H1 (cell line): Measurements from ENCODE around the gene MYO5A. TPM values are rescaled to one million over a fixed set of nuclear protein-coding genes. Genes with fewer than 3 reads are reported as not detected.

Source experiments
- CTCF ChIA-PET: fragments of 300-600 bp; sonication (Branson Sonifier 250); formaldehyde crosslinking; loops from one replicate; lab custom pipeline; 2021; ENCODE audit not compliant: partially characterized antibody; lab: Charles Lee
- POLR2A ChIA-PET: fragments of 300-600 bp; sonication (Branson Sonifier 250); formaldehyde crosslinking; loops from one replicate; lab custom pipeline; 2021; ENCODE audit warnings: inconsistent platforms; ENCODE audit not compliant: partially characterized antibody; lab: Charles Lee
- DNase-seq, 2 experiments: peaks; one replicate each; pipeline versions ENCODE4 v3.0.0 to v3.0.0-alpha.2; 2010 to 2022; ENCODE audit warnings: low spot score in 2 of 2, low read depth in 1 of 2, mixed read lengths in 1 of 2
- FAIRE-seq: peaks from 2 replicates; lab custom pipeline; 2011; peaks lifted over from hg19 to GRCh38; lab: Jason Lieb, UNC
- H2AFZ ChIP-seq: 2 replicates; pipeline ENCODE4 v1.8.1; 2012; ENCODE audit warnings: low read length, inconsistent platforms
- H2AK5ac ChIP-seq: 2 replicates; pipeline ENCODE4 v1.6.1; 2013; ENCODE audit warnings: low read depth, low read length
- H2BK120ac ChIP-seq: replicated peaks from 2 replicates; pipeline ENCODE3; 2013; ENCODE audit warnings: low read depth, low read length, inconsistent platforms
- H2BK12ac ChIP-seq: 2 replicates; pipeline ENCODE4 v1.6.1; 2013; ENCODE audit warnings: low read depth, low read length
- H2BK15ac ChIP-seq: 2 replicates; pipeline ENCODE4 v1.6.1; 2013; ENCODE audit warnings: low read length
- H2BK20ac ChIP-seq: 2 replicates; pipeline ENCODE4 v1.6.1; 2013; ENCODE audit warnings: low read length
- H2BK5ac ChIP-seq: 2 replicates; pipeline ENCODE4 v1.6.1; 2013; ENCODE audit warnings: low read depth, low read length
- H3K14ac ChIP-seq: 2 replicates; pipeline ENCODE4 v1.6.1; 2013; ENCODE audit warnings: inconsistent platforms; ENCODE audit not compliant: insufficient read length
- H3K18ac ChIP-seq: 2 replicates; pipeline ENCODE4 v1.6.1; 2013; ENCODE audit warnings: low read length; ENCODE audit errors: extremely low read depth
- H3K23ac ChIP-seq: 2 replicates; pipeline ENCODE4 v1.6.1; 2013; ENCODE audit warnings: inconsistent platforms; ENCODE audit not compliant: insufficient read length
- H3K23me2 ChIP-seq: 2 replicates; pipeline ENCODE4 v1.6.1; 2013; ENCODE audit warnings: low read depth, low read length
- H3K27ac ChIP-seq: 2 replicates; pipeline ENCODE4 v1.6.1; 2011; ENCODE audit warnings: low read depth, low read length, inconsistent platforms
- H3K27me3 ChIP-seq, 4 experiments: replicated peaks in 1 of 4; 1 replicate in 1 of 4; 2 replicates in 3 of 4; pipeline versions ENCODE4 v1.6.1 to v1.8.1; 2011 to 2013; ENCODE audit warnings: low read length in 3 of 4, mild to moderate bottlenecking in 3 of 4, inconsistent platforms in 2 of 4, mixed read lengths in 2 of 4, moderate library complexity in 1 of 4; ENCODE audit not compliant: control insufficient read depth in 3 of 4, insufficient read depth in 3 of 4; ENCODE audit errors: extremely low read depth in 1 of 4
- H3K36me3 ChIP-seq, 4 experiments: 2 replicates each; pipeline versions ENCODE4 v1.6.1 to v1.8.1; 2011 to 2013; ENCODE audit warnings: mild to moderate bottlenecking in 4 of 4, low read length in 3 of 4, moderate library complexity in 2 of 4, control low read depth in 1 of 4, inconsistent platforms in 1 of 4; ENCODE audit not compliant: insufficient read depth in 4 of 4, control insufficient read depth in 2 of 4
- H3K4ac ChIP-seq: replicated peaks from 2 replicates; pipeline ENCODE3; 2013; ENCODE audit warnings: low read length, low read depth, mixed read lengths, inconsistent platforms; ENCODE audit not compliant: insufficient read length
- H3K4me1 ChIP-seq, 4 experiments: replicated peaks in 1 of 4; 1 replicate in 1 of 4; 2 replicates in 3 of 4; pipeline versions ENCODE4 v1.6.1 to v1.8.1; 2011 to 2013; ENCODE audit warnings: low read length in 3 of 4, inconsistent platforms in 2 of 4, mixed read lengths in 1 of 4; ENCODE audit not compliant: insufficient read depth in 4 of 4, control insufficient read depth in 3 of 4
- H3K4me2 ChIP-seq, 2 experiments: 2 replicates each; pipeline versions ENCODE4 v1.6.1 to v1.8.1; 2011 to 2013; ENCODE audit warnings: low read depth in 2 of 2, low read length in 2 of 2, control low read depth in 1 of 2, inconsistent platforms in 1 of 2, mild to moderate bottlenecking in 1 of 2; ENCODE audit not compliant: insufficient read depth in 1 of 2
- H3K4me3 ChIP-seq, 4 experiments: fragments of 200-600, 300-600 bp in 1 of 4; sonication (generic), shearing (Covaris generic), sonication (Bioruptor Twin) in 1 of 4; 2 replicates each; pipeline versions ENCODE4 v1.5.1 to v1.8.1; 2011 to 2016; ENCODE audit warnings: low read length in 4 of 4, low read depth in 3 of 4, control low read depth in 2 of 4, inconsistent platforms in 2 of 4, mild to moderate bottlenecking in 2 of 4, mixed read lengths in 1 of 4, moderate library complexity in 1 of 4; ENCODE audit not compliant: insufficient read depth in 2 of 4; ENCODE audit errors: extremely low read depth in 1 of 4
- H3K56ac ChIP-seq: replicated peaks from 2 replicates; pipeline ENCODE3; 2013; ENCODE audit warnings: low read depth, mild to moderate bottlenecking, mixed read lengths, low read length, inconsistent platforms; ENCODE audit not compliant: insufficient read length
- H3K79me1 ChIP-seq: 2 replicates; pipeline ENCODE4 v1.6.1; 2013; ENCODE audit warnings: low read depth, low read length, control low read depth
- H3K79me2 ChIP-seq, 2 experiments: 2 replicates each; pipeline versions ENCODE4 v1.6.1 to v1.8.1; 2012 to 2013; ENCODE audit warnings: low read length in 2 of 2, mild to moderate bottlenecking in 2 of 2, inconsistent platforms in 1 of 2; ENCODE audit not compliant: insufficient read depth in 2 of 2, control insufficient read depth in 1 of 2
- H3K9ac ChIP-seq, 4 experiments: replicated peaks in 1 of 4; 1 replicate in 1 of 4; 2 replicates in 3 of 4; pipeline versions ENCODE4 v1.6.1 to v1.8.1; 2011 to 2013; ENCODE audit warnings: low read depth in 3 of 4, low read length in 3 of 4, control low read depth in 2 of 4, mild to moderate bottlenecking in 2 of 4, moderate library complexity in 2 of 4, inconsistent platforms in 1 of 4; ENCODE audit errors: extremely low read depth in 1 of 4
- H3K9me3 ChIP-seq, 2 experiments: 2 replicates each; pipeline versions ENCODE4 v1.6.1 to v1.8.1; 2012 to 2013; ENCODE audit warnings: mild to moderate bottlenecking in 2 of 2, moderate library complexity in 2 of 2, control low read depth in 1 of 2, inconsistent platforms in 1 of 2, low read depth in 1 of 2, low read length in 1 of 2, mixed read lengths in 1 of 2; ENCODE audit not compliant: insufficient read depth in 2 of 2
- H4K20me1 ChIP-seq, 2 experiments: replicated peaks in 1 of 2; 2 replicates each; pipeline versions ENCODE3 to v1.8.1; 2011 to 2013; ENCODE audit warnings: inconsistent platforms in 2 of 2, low read length in 2 of 2, mild to moderate bottlenecking in 1 of 2; ENCODE audit not compliant: insufficient read depth in 2 of 2, control insufficient read depth in 1 of 2
- H4K5ac ChIP-seq: 2 replicates; pipeline ENCODE4 v1.6.1; 2013; ENCODE audit warnings: low read length, low read depth, mixed read lengths, inconsistent platforms; ENCODE audit not compliant: insufficient read length
- H4K8ac ChIP-seq: 2 replicates; pipeline ENCODE4 v1.8.0; 2013; ENCODE audit warnings: mild to moderate bottlenecking, moderate library complexity, low read length, inconsistent platforms; ENCODE audit not compliant: insufficient read depth; ENCODE audit errors: extremely low read depth
- H4K91ac ChIP-seq: replicated peaks from 2 replicates; pipeline ENCODE3; 2013; ENCODE audit warnings: low read length, mixed read lengths, inconsistent platforms; ENCODE audit not compliant: insufficient read length
- ASH2L ChIP-seq: fragments of 200-600, 300-600 bp; sonication (generic); IDR thresholded peaks from one replicate; pipeline ENCODE4 v1.7.1; 2017; ENCODE audit warnings: low read length
- CHD1 ChIP-seq: IDR thresholded peaks from 2 replicates; pipeline ENCODE4 v1.6.1; 2012; ENCODE audit warnings: low read depth, low read length, improper control_type of control experiment
- EGR1 ChIP-seq: IDR thresholded peaks from 2 replicates; pipeline ENCODE4 v1.6.1; 2011; ENCODE audit warnings: low read depth, low read length, borderline replicate concordance
- GTF2F1 ChIP-seq: IDR thresholded peaks from 2 replicates; pipeline ENCODE4 v1.6.1; 2012; ENCODE audit warnings: low read depth, low read length, improper control_type of control experiment, borderline replicate concordance
- HDAC6 ChIP-seq: IDR thresholded peaks from one replicate; pipeline ENCODE4 v1.7.1; 2012; ENCODE audit warnings: low read depth, mild to moderate bottlenecking, inconsistent platforms, low read length, moderate library complexity
- SP1 ChIP-seq: IDR thresholded peaks from 2 replicates; pipeline ENCODE4 v1.6.1; 2011; ENCODE audit warnings: low read depth, low read length
- SP2 ChIP-seq: IDR thresholded peaks from 2 replicates; pipeline ENCODE4 v1.6.1; 2012; ENCODE audit warnings: mild to moderate bottlenecking, low read length, inconsistent platforms
- SP4 ChIP-seq: IDR thresholded peaks from 2 replicates; pipeline ENCODE4 v1.6.1; 2012; ENCODE audit warnings: low read length, inconsistent platforms
- TEAD4 ChIP-seq: IDR thresholded peaks from 2 replicates; pipeline ENCODE4 v1.6.1; 2012; ENCODE audit warnings: low read depth, low read length, inconsistent platforms, mixed read lengths
- USF2 ChIP-seq: IDR thresholded peaks from 2 replicates; pipeline ENCODE4 v1.6.1; 2011; ENCODE audit warnings: low read length, improper control_type of control experiment
- WGBS, 2 experiments: shearing (Covaris generic) in 1 of 2; methylation state at CpG; one replicate each; pipeline versions ENCODE4 v1.1.6 to v1.1.7; 2013 to 2015; ENCODE audit warnings: low lambda C conversion rate in 2 of 2, mixed read lengths in 2 of 2, inconsistent platforms in 1 of 2, low coverage in 1 of 2, missing lambda C conversion rate in 1 of 2; ENCODE audit not compliant: insufficient replicate concordance in 2 of 2, insufficient coverage in 1 of 2, insufficient read length in 1 of 2; ENCODE audit errors: extremely low coverage in 1 of 2, missing lambda C conversion rate in 1 of 2; 5-methylcytosine and 5-hydroxymethylcytosine counted together
- polyA plus RNA-seq, 7 experiments: library from polyadenylated mRNA; depleted of rRNA in 3 of 7; stranded (reverse) in 5 of 7; unstranded in 2 of 7; fragments of >200 nt in 5 of 7; fragments of 200-250 nt in 2 of 7; gene quantifications; 1 replicate in 5 of 7; 2 replicates in 1 of 7; 4 replicates in 1 of 7; pipeline versions ENCODE4 v1.2.1 to v1.2.3, GENCODE V29; 2011 to 2013; ENCODE audit warnings: missing spikeins in 2 of 7, mixed read lengths in 2 of 7
- total RNA-seq: library from RNA; stranded (reverse); fragmentation: NEBNext Ultra II Directional; extraction: Animal tissue kit (Norgen Biotek cat#: 25700); gene quantifications from 2 replicates; pipeline ENCODE4 v1.2.1, GENCODE V29; 2021

The MYO5A gene
- total and polyA plus RNA-seq, 2 of the 8 experiments (the other 6 are each of a cell fraction or from before 2014, with no cell fraction given), result 11.4 to 24.7 TPM

DNA sequence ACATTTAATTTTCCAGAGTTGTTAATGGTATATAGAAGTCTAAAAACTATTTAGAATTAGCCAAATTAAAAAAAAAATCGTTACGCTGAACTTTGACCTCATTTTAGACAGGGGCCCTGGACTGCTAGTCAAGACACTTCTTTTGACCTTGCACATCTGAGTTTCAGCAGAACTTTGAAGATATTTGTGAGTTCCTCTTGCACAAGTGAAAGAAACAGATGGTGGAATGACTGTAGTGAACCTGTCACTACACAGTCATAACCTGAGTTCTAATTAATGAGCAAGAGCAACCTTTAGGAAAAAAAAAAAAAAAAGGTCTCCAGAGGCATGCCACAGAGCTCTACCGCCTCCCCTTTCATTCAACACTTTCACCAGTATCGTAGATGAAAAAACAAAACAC is 238.4 kb downstream of the MYO5A start:
- H4K20me1 ChIP-seq, result peaks cover 0 to 2% of the 10 kb centered on the region in 2 experiments
- H3K4me2 ChIP-seq, result no peak overlapping the region
- no peak overlapping the region for H3K4ac ChIP-seq
- WGBS, 2 experiments, result 64% methylated on average over 4 of the region's 4 CpGs; no CpG with 5 or more reads in 1 of the 2 experiments
- H3K9ac ChIP-seq, result no peak overlapping the region
- no peak overlapping the region for H2BK120ac ChIP-seq
- H4K91ac ChIP-seq, result no peak overlapping the region
- H3K27ac ChIP-seq, result no peak overlapping the region
- no peak overlapping the region for H3K23ac ChIP-seq
- H2BK12ac ChIP-seq, result no peak overlapping the region
- no peak overlapping the region for H2AFZ ChIP-seq
- no peaks in the 10 kb centered on the region for H3K27me3 ChIP-seq
- peaks cover 0 to 8% (median 3%) of the 10 kb centered on the region in 4 experiments; a peak in 4 of 8 replicates for H3K36me3 ChIP-seq
- ChIA-PET CTCF (interaction anchor here (0.6 to 1.7 kb wide), 5 partner anchors 9 to 218 kb away, joined by 3 to 12 read pairs (median 4); no protein-coding TSS in a partner anchor), POLR2A (interaction anchor here (0.8 to 2.2 kb wide), 2 partner anchors 28 to 29 kb away, joined by 3 to 8 read pairs; no protein-coding TSS in a partner anchor)
- H3K79me1 ChIP-seq, result peaks cover 12% of the 10 kb centered on the region; the same call in 1 of the 2 replicates
- H3K56ac ChIP-seq, result no peak overlapping the region
- FAIRE-seq, result no peak
- H3K79me2 ChIP-seq, result peaks cover 0 to 26% of the 10 kb centered on the region in 2 experiments; a peak in 2 of 4 replicates
- no peak overlapping the region for H2BK20ac ChIP-seq
- H3K23me2 ChIP-seq, result peaks cover 3% of the 10 kb centered on the region; the same call in 1 of the 2 replicates
- H4K8ac ChIP-seq, result no peak overlapping the region
- H3K4me3 ChIP-seq, result no peak overlapping the region
- H4K5ac ChIP-seq, result no peak overlapping the region
- H3K9me3 ChIP-seq, result peaks cover 2 to 7% of the 10 kb centered on the region in 2 experiments; a peak in 2 of 4 replicates
- no peak overlapping the region for H2BK15ac ChIP-seq
- H2BK5ac ChIP-seq, result no peak overlapping the region
- H3K18ac ChIP-seq, result no peak overlapping the region
- no peak overlapping the region for H2AK5ac ChIP-seq
- no peak for DNase-seq
- no peak overlapping the region for H3K14ac ChIP-seq
- H3K4me1 ChIP-seq, result peaks cover 2 to 8% (median 3%) of the 10 kb centered on the region in 4 experiments; a peak in 3 of 7 replicates
- TF ChIP-seq ASH2L (no peak), SP4 (no peak), TEAD4 (no peak), HDAC6 (no peak), USF2 (no peak), SP1 (no peak), SP2 (no peak), GTF2F1 (no peak), EGR1 (no peak), CHD1 (no peak)
